Measurements from ENCODE around the gene PRR15. TPM values are rescaled to one million over a fixed set of nuclear protein-coding genes. Genes with fewer than 3 reads are reported as not detected.

Gene PRR15
- total RNA-seq, 2 donors from 2014 or later, result 2.7 to 3.7 TPM

- Histone ChIP-seq H3K4me1 (ENCODE audit: control insufficient read depth, insufficient read depth, low read length) (peaks cover 10% of the 10 kb centered on the region), H3K9ac (ENCODE audit: extremely low read depth, low read length, poor library complexity, severe bottlenecking) (no peak overlapping the region), H3K27me3 (ENCODE audit: control insufficient read depth, insufficient read depth, low read length, poor library complexity, severe bottlenecking) (no peaks in the 10 kb centered on the region), H3K27ac (ENCODE audit: low read depth, low read length) (no peak overlapping the region), H3K36me3 (ENCODE audit: control insufficient read depth, insufficient read depth, low read length) (no peaks in the 10 kb centered on the region), H3K4me3 (ENCODE audit: low read length) (no peak overlapping the region), H3K9me3 (ENCODE audit: control insufficient read depth, low read length) (peaks cover 4% of the 10 kb centered on the region)
- Mint-ChIP-seq H3K27ac (no peak overlapping the region), H3K36me3 (ENCODE audit: low read depth) (no peaks in the 10 kb centered on the region), H3K9me3 (no peaks in the 10 kb centered on the region), H3K27me3 (ENCODE audit: insufficient read depth) (peaks cover 1% of the 10 kb centered on the region), H3K4me3 (no peak overlapping the region), H3K4me1 (peaks cover 18% of the 10 kb centered on the region)
- 86% methylated on average over 1 of the region's 2 CpGs; no CpG with 5 or more reads in 1 of the 2 experiments for WGBS, 2 experiments (ENCODE audit: insufficient coverage in 1 of 2, insufficient read length in 1 of 2)
- no peak for DNase-seq
- TF ChIP-seq, protein P1, sequence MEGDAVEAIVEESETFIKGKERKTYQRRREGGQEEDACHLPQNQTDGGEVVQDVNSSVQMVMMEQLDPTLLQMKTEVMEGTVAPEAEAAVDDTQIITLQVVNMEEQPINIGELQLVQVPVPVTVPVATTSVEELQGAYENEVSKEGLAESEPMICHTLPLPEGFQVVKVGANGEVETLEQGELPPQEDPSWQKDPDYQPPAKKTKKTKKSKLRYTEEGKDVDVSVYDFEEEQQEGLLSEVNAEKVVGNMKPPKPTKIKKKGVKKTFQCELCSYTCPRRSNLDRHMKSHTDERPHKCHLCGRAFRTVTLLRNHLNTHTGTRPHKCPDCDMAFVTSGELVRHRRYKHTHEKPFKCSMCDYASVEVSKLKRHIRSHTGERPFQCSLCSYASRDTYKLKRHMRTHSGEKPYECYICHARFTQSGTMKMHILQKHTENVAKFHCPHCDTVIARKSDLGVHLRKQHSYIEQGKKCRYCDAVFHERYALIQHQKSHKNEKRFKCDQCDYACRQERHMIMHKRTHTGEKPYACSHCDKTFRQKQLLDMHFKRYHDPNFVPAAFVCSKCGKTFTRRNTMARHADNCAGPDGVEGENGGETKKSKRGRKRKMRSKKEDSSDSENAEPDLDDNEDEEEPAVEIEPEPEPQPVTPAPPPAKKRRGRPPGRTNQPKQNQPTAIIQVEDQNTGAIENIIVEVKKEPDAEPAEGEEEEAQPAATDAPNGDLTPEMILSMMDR (conservative IDR thresholded peaks at IDR 0.05), result no peak
Observed at GRCh38 chr7:29599026-29599425, 35.4 kb downstream of the PRR15 start.

GRCh38 chr7:29600661-29601060 lies 37.0 kb downstream of the PRR15 start:
- H3K9me3 ChIP-seq (ENCODE audit: control insufficient read depth, low read length), result peaks cover 8% of the 10 kb centered on the region
- peaks cover 18% of the 10 kb centered on the region for H3K4me1 Mint-ChIP-seq
- H3K9me3 Mint-ChIP-seq, result no peaks in the 10 kb centered on the region
- no peaks in the 10 kb centered on the region for H3K36me3 Mint-ChIP-seq (ENCODE audit: low read depth)
- DNase-seq, result no peak
- no peak overlapping the region for H3K4me3 ChIP-seq (ENCODE audit: low read length)
- H3K4me3 Mint-ChIP-seq, result no peak overlapping the region
- H3K27ac Mint-ChIP-seq, result no peak overlapping the region
- H3K27me3 ChIP-seq (ENCODE audit: control insufficient read depth, insufficient read depth, low read length, poor library complexity, severe bottlenecking), result no peaks in the 10 kb centered on the region
- H3K4me1 ChIP-seq (ENCODE audit: control insufficient read depth, insufficient read depth, low read length), result peaks cover 10% of the 10 kb centered on the region
- no peaks in the 10 kb centered on the region for H3K36me3 ChIP-seq (ENCODE audit: control insufficient read depth, insufficient read depth, low read length)
- no peak overlapping the region for H3K27ac ChIP-seq (ENCODE audit: low read depth, low read length)
- WGBS, 2 experiments (ENCODE audit: insufficient coverage in 1 of 2, insufficient read length in 1 of 2), result 94 to 100% methylated on average over 3 to 4 of the region's 4 CpGs
- H3K27me3 Mint-ChIP-seq (ENCODE audit: insufficient read depth), result peaks cover 1% of the 10 kb centered on the region
- H3K9ac ChIP-seq (ENCODE audit: extremely low read depth, low read length, poor library complexity, severe bottlenecking), result no peak overlapping the region
- TF ChIP-seq, protein P1 (conservative IDR thresholded peaks at IDR 0.05), result no peak

- TF ChIP-seq, protein P1 (conservative IDR thresholded peaks at IDR 0.05), result no peak
- Mint-ChIP-seq H3K36me3 (ENCODE audit: low read depth) (no peaks in the 10 kb centered on the region), H3K9me3 (no peaks in the 10 kb centered on the region), H3K27me3 (ENCODE audit: insufficient read depth) (peaks cover 1% of the 10 kb centered on the region), H3K27ac (no peak overlapping the region), H3K4me1 (peaks cover 36% of the 10 kb centered on the region), H3K4me3 (no peak overlapping the region)
- H3K27ac ChIP-seq (ENCODE audit: low read depth, low read length), result no peak overlapping the region
- no peaks in the 10 kb centered on the region for H3K27me3 ChIP-seq (ENCODE audit: control insufficient read depth, insufficient read depth, low read length, poor library complexity, severe bottlenecking)
- no peak for DNase-seq
- 99 to 100% methylated on average over 1 to 3 of the region's 3 CpGs for WGBS, 2 experiments (ENCODE audit: insufficient coverage in 1 of 2, insufficient read length in 1 of 2)
- H3K9ac ChIP-seq (ENCODE audit: extremely low read depth, low read length, poor library complexity, severe bottlenecking), result no peak overlapping the region
- peaks cover 8% of the 10 kb centered on the region for H3K9me3 ChIP-seq (ENCODE audit: control insufficient read depth, low read length)
- H3K4me3 ChIP-seq (ENCODE audit: low read length), result no peak overlapping the region
- peaks cover 21% of the 10 kb centered on the region for H3K4me1 ChIP-seq (ENCODE audit: control insufficient read depth, insufficient read depth, low read length)
- no peaks in the 10 kb centered on the region for H3K36me3 ChIP-seq (ENCODE audit: control insufficient read depth, insufficient read depth, low read length)
Observed at GRCh38 chr7:29604052-29604451, 40.4 kb downstream of the PRR15 start.

Measured in endodermal cell (in vitro differentiated cells).